ENCODE data around the gene KLHL3. TPM values are rescaled to one million over a fixed set of nuclear protein-coding genes. Genes with fewer than 3 reads are reported as not detected.

The KLHL3 gene
- total RNA-seq, 4 donors from 2014 or later, result 1.7 to 3.8 (median 3.1) TPM

GRCh38 chr5:137602721-137603273 is 133.1 kb downstream of the KLHL3 start:
- WGBS, 2 donors, result 65 to 96% methylated on average over 3 of the region's 3 CpGs
- intact Hi-C loops (cut with DNase I), result no loop called here
- no peak for DNase-seq
- peaks cover 0 to 59% (median 0%) of the 10 kb centered on the region in 4 donors for H3K27me3 ChIP-seq
- H3K36me3 ChIP-seq, result no peaks in the 10 kb centered on the region
- H3K27ac ChIP-seq, result no peak overlapping the region
- H3K4me3 ChIP-seq, result no peak overlapping the region
- H3K4me1 ChIP-seq, result no peaks in the 10 kb centered on the region
- no peaks in the 10 kb centered on the region for H3K9me3 ChIP-seq
- TF ChIP-seq CTCF (IDR thresholded peaks at IDR 0.05) (no peak), POLR2A (IDR thresholded peaks at IDR 0.05) (no peak)

- H3K9me3 ChIP-seq, result no peaks in the 10 kb centered on the region
- intact Hi-C loops (cut with DNase I), result no loop called here
- H3K36me3 ChIP-seq, result no peaks in the 10 kb centered on the region
- H3K27ac ChIP-seq, result no peak overlapping the region
- H3K4me1 ChIP-seq, result no peaks in the 10 kb centered on the region
- WGBS, 2 donors, result 75 to 79% methylated on average over 6 of the region's 6 CpGs
- H3K4me3 ChIP-seq, result no peak overlapping the region
- H3K27me3 ChIP-seq, result peaks cover 0 to 56% (median 2%) of the 10 kb centered on the region in 4 donors
- TF ChIP-seq POLR2A (IDR thresholded peaks at IDR 0.05), result no peak
- TF ChIP-seq CTCF (IDR thresholded peaks at IDR 0.05), result no peak
- DNase-seq, result no peak
Observed at GRCh38 chr5:137600721-137601360, 135.0 kb downstream of the KLHL3 start.

- no peaks in the 10 kb centered on the region for H3K36me3 ChIP-seq
- H3K4me1 ChIP-seq, result no peaks in the 10 kb centered on the region
- WGBS, 2 donors, result 66 to 88% methylated on average over 6 of the region's 6 CpGs
- H3K4me3 ChIP-seq, result no peak overlapping the region
- no peak for DNase-seq
- intact Hi-C loops (cut with DNase I), result no loop called here
- no peak for TF ChIP-seq CTCF (IDR thresholded peaks at IDR 0.05)
- peaks cover 0 to 43% (median 2%) of the 10 kb centered on the region in 4 donors for H3K27me3 ChIP-seq
- no peak overlapping the region for H3K27ac ChIP-seq
- H3K9me3 ChIP-seq, result no peaks in the 10 kb centered on the region
Observed at GRCh38 chr5:137599457-137599856, 136.4 kb downstream of the KLHL3 start.

GRCh38 chr5:137598399-137598798 is 137.5 kb downstream of the KLHL3 start:
- intact Hi-C loops (cut with DNase I), result no loop called here
- peaks cover 0 to 33% (median 2%) of the 10 kb centered on the region in 4 donors for H3K27me3 ChIP-seq
- no peak for TF ChIP-seq POLR2A (IDR thresholded peaks at IDR 0.05)
- no peak for TF ChIP-seq CTCF (IDR thresholded peaks at IDR 0.05)
- H3K36me3 ChIP-seq, result no peaks in the 10 kb centered on the region
- H3K27ac ChIP-seq, result no peak overlapping the region
- 33 to 59% methylated on average over 4 to 6 of the region's 6 CpGs for WGBS, 2 donors
- no peak overlapping the region for H3K4me3 ChIP-seq
- no peaks in the 10 kb centered on the region for H3K9me3 ChIP-seq
- no peak for DNase-seq
- H3K4me1 ChIP-seq, result no peaks in the 10 kb centered on the region

GRCh38 chr5:137596941-137597340 is 138.9 kb downstream of the KLHL3 start:
- H3K4me3 ChIP-seq, result no peak overlapping the region
- no peaks in the 10 kb centered on the region for H3K36me3 ChIP-seq
- H3K27me3 ChIP-seq, result peaks cover 0 to 33% (median 2%) of the 10 kb centered on the region in 4 donors
- DNase-seq, result no peak
- intact Hi-C loops (cut with DNase I), result no loop called here
- H3K4me1 ChIP-seq, result no peaks in the 10 kb centered on the region
- 76 to 94% methylated on average over 3 of the region's 3 CpGs for WGBS, 2 donors
- H3K27ac ChIP-seq, result no peak overlapping the region
- TF ChIP-seq POLR2A (IDR thresholded peaks at IDR 0.05), result no peak
- TF ChIP-seq CTCF (IDR thresholded peaks at IDR 0.05), result no peak
- peaks cover 0 to 3% (median 0%) of the 10 kb centered on the region in 3 donors for H3K9me3 ChIP-seq

All from esophagus squamous epithelium (tissue), 5 donors.